ENCODE measurements around the gene KIF24.

- TF ChIP-seq GATA3 (IDR thresholded peaks at IDR 0.05; ENCODE audit: low read depth, low read length) (no peak), GATA2 (IDR thresholded peaks at IDR 0.05; ENCODE audit: low read depth, low read length) (no peak)
These were observed 47.0 kb downstream of the KIF24 start for GRCh38 chr9:34282096-34282495.

Data from SH-SY5Y (cell line).